HG03039 (cell line): Measurements from ENCODE around the gene KCNN3.

Experiments used
- ATAC-seq: cut with Tn5 transposase; IDR thresholded peaks from one replicate; pipeline ENCODE4 v1.9.1; 2021; ENCODE audit warnings: mild to moderate bottlenecking, moderate library complexity; ENCODE audit not compliant: unreplicated experiment

KCNN3 gene

GRCh38 chr1:154880671-154881070 lies 10.6 kb upstream of the KCNN3 start:
- no peak for ATAC-seq

- ATAC-seq = no peak
These were observed 8.9 kb upstream of the KCNN3 start for GRCh38 chr1:154879038-154879421.

DNA sequence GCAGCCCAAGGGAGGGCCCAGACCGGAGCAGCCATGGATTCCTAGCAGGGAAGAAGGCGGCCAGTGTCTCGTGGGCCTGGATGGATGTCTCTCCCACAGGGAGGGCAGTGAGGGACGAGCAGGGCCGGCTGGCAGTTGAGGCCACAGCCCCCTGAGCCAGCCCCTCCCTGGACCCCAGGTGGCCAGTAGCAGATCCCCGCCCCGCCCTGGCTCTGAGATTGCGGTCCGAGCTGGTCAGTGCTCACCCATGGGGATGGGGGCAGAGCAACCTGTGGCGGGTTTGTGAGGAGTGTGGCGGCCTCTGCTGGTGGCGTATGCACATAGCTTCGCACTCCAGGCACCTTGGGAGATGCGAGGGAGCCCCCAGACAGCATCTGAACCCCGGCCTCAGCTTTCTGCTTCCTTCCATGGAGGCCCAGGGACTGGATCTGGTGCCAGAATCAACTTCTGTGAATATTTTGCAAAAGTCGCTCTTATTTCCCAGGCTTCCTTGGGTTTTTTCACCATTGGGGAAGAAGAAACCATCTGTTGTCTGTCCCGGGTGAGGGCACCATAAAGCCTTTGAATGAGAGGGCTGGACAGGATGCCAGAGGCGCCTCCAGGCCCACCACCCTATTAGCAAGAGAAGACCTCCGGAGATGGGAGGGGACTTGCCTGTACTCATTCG lies 8.4 kb upstream of the KCNN3 start:
- ATAC-seq = no peak

DNA sequence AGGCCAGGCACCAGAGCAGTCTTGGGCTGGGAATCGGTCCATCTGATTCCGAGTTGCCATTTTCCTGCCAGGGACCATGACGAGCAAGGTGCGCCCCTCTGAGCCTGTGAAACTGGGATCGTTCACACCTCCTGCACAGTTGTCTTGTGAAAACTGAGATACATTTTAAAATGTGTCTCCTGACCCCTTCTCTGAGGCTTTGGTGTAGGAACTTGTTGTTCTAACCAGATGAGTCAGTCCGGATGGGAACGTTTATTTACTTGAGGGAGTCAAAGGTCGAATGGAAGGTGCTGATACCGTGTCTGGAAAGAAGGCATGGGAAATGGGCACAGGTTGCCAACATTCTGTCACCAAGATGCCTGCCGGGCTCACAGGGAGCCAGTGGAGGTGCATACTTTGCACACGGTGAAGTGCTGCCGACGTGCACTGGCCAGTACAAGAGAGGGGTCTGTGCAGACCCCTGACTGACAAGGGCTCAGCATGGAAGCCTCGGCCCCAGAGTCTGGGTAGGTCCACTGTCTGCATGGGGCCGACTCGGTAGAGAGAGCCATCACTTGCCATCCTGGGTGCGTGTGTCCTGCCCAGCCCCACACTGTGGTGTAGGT lies 7.4 kb upstream of the KCNN3 start:
- no peak for ATAC-seq

GRCh38 chr1:154876842-154877369 lies 6.8 kb upstream of the KCNN3 start:
- ATAC-seq = no peak

DNA sequence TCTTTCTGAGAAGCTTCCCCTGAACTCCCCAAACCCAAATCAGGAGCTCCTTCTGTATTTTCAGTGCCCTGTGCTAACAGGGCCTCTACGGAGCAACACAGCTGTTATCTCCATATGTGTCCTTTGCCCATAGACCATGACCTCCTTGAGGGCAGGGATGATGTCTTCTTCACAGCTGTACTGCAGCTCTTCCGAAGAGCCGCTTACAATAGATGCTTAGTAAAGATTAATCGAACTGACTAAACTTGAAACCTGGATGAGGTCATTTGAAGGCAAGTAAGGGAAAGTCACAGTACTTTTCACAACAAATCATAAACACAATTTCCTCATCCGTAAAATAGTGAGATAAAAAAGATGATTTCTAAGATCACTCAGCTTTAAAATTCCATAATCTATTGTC lies 4.4 kb upstream of the KCNN3 start:
- ATAC-seq = no peak

DNA sequence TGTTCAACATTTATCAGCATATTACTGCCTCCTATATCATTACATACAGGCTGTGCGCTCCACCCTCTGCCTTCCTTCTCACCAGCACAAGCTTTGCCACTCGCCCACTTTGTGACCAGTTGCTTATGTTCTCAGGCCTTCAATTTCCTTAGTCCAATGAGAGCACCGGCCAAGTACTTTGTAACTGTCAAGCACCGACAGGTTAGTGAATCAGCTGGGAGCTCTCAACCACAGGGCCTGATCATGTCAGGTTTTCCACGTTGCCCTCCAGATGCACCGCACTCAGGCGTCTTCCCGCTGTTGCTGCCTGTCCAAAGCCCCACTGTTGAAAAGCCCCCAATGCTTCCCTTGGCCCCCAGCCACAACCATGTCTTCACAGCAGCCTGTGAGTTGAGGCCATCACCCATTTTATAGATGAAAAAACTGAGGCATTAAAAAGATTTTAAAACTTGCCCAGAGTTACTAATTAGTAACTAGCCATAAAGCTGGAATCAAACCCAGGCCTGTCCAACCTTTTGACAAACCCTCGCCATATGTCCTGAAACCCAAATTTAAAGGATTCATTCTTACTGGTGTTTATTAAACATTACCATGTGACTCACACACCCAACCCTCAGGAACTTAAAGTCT lies 3.4 kb upstream of the KCNN3 start:
- ATAC-seq = no peak

- ATAC-seq = no peak
These were observed 1.3 kb upstream of the KCNN3 start for GRCh38 chr1:154871374-154871773.

DNA sequence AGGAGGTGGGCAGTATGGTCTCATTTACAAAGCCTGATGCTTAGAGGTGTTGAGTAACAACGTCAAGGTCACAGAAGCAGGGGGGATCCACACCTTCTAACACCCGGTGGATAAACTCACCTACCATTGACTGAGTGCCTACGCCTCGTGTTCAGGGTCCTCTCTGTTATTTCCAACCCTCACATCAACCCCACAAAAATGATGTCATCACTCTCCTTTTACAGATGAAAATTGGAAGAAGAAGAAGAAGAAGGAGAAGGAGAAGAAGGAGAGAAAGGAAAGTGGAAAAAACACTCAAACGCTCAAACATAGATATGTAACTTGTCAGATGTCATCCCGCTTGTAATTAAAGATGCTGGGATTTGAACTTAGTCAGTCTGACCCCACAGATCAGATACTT lies 653 bp upstream of the KCNN3 start:
- ATAC-seq = no peak

- no peak for ATAC-seq
These were observed 548 bp downstream of the KCNN3 start for GRCh38 chr1:154869351-154870114.

DNA sequence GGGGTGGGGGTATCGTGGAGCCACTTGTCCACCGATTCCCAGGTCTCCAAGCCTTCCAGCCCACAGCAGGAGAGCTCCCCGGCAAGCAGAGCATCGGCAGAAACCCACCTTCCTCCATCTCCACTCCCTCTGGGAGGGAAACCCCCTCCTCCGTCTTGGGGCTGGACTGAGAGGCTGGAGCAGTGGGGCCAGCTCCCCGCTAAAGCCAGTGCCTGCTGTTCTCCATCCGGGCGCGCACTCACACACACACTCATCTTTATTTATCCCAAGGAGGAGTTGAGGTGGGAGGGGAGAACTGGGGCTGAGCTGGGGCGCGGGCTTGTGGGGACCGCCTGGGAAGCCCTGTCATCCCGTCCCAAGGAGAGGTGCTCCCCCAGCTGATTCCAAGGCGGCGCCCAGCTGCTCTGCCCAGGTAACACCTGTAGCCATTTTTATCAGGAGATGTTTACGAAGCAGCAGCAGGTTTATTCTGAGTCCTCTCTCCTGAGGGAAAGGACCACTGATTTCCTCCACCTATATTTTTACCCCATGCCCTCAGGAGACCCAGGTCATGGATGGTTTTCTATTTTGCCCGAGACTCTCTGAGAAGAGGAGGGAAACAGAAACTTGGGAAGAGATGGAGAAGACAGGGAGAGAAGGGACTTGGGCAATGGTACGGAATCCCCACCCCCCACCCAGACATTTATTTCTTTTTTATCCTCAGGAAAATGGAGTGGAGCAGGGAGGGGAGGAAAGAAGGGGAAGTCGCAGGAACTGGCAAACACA lies 2.1 kb downstream of the KCNN3 start:
- ATAC-seq = no peak

GRCh38 chr1:154867064-154867825 lies 2.8 kb downstream of the KCNN3 start:
- no peak for ATAC-seq

- ATAC-seq = no peak
These were observed 3.6 kb downstream of the KCNN3 start for GRCh38 chr1:154866257-154867063.

DNA sequence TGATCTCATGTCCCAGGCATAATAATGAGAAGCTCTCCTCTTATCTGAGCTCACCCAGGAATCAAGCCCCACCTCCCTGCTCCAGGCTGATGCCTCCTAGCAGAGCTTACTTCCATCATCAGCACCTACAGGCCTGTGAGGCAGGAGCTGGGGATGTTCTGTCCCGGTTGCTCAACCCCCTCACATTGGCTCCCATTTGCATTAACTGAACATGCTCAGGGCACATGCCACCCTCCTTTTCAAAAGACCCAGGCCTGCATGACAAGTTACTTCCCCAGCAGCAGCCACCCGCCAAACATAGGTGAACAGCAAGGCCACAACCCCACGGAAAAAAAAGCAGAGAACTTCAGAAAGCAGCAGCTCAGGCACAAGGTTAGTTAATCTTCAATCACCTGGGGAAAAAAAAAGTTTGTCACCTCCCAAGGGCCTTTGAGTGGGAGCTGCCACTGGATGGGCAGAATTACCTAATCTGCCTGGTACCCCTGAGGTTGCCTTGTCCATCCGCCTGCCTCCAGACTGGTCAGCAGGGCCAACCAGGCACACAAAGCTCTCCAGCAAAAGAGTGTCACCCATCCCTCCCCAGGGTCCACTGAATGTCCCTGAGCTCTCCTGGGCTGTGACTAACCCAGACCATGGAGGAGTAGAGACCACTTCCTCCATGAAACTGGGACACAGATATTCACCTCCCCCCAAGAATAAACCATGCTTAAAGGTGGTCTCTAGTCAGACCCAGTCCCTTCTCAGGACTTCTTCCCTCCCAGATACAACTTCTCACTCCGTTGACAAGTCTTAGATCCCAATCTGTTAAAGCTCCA lies 4.4 kb downstream of the KCNN3 start:
- ATAC-seq = no peak

GRCh38 chr1:154864189-154864975 lies 5.7 kb downstream of the KCNN3 start:
- ATAC-seq = no peak

- ATAC-seq = peak; percentile 23
These were observed 6.5 kb downstream of the KCNN3 start for GRCh38 chr1:154863315-154864174.

DNA sequence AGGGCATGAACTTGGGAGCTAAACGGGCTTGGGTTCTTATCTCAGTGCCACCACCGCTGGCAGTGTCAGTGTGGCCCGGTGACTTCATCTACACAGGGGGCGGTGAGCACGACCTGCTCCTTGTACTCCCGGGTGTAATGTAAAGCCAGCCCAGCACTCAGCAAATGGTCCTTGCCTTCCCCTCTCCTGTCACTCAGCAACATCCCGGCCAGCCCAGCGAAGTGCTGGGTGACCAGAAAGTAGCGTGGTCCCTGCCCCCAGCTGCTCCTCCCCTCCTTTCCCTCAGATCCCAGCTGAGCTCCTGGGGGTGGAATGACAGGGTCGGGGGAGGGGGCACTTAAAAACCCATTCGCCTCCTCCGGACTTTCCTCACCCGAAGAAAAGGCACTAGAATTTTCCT lies 7.2 kb downstream of the KCNN3 start:
- ATAC-seq = no peak
